NCI-H526 (cell line): ENCODE results near the gene NFIX.

ENCODE experiments used
- DNase-seq, 2 experiments: peaks; one replicate each; lab custom pipeline; 2025; lab: John Stamatoyannopoulos, UW

Gene NFIX

GRCh38 chr19:13073263-13073662 is 78.0 kb downstream of the NFIX start:
- DNase-seq, result no peak

GRCh38 chr19:13074378-13074777 is 79.1 kb downstream of the NFIX start:
- no peak for DNase-seq

GRCh38 chr19:13076320-13076719 is 81.0 kb downstream of the NFIX start:
- no peak for DNase-seq

DNA sequence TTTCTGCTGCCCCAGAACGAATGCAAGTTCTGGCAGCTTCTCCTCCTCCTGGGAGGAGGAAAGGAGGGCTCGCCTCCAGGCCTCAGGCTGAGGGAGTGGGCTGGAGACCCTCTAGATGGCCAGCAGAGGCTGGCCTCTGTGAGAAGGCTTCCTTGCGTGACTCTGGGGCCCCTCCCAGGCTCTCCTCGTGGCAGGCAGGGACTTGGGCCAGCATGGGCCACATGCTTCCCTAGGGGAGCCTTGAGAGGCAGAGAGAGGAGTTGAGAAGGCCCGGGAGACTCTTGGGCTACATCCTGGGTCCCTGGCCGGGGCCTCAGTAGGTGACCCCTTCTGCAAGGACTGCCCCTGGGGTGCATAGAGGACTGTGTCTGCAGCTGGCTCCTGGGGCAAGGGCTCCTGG is 81.5 kb downstream of the NFIX start:
- no peak for DNase-seq

DNA sequence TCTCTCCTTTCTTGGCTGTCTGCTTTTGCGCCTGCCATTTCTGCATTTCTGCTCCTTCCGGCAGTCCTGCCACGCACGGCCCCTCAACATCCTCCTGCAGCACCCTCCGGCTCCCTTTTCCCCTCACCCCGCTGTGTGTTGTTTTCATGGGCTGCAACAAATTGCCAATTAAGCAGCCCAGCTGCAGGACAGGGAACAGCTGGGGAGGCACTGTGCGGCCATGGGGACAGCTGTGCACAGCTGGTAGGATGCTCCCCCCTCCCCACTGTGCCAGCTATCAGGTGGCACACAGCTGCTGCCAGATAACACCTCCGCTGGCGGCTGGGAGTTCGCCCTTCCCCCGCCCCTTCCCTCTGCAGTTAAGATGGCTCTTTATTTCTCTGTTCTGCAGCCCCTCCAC is 82.0 kb downstream of the NFIX start:
- DNase-seq, result no peak

DNA sequence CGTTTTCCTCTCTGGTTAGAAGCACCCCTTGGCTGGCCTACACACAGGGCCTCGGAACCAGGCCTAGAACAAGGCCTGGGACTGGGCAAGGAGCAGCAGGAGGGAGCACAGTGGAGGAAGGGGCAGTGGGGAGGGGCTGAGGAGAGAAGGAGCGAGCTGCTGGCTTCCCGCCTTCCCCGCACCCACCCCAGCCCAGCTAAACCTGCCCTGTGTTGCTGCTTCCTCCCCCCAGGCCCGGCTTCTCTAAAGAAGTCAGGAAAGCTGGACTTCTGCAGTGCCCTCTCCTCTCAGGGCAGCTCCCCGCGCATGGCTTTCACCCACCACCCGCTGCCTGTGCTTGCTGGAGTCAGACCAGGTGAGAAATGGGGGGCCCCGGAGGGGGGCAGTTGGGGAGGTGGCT is 83.1 kb downstream of the NFIX start:
- DNase-seq, result no peak

GRCh38 chr19:13078897-13079541 is 83.7 kb downstream of the NFIX start:
- DNase-seq, result no peak

- no peak for DNase-seq
Observed at GRCh38 chr19:13079542-13079986, 84.3 kb downstream of the NFIX start.

DNA sequence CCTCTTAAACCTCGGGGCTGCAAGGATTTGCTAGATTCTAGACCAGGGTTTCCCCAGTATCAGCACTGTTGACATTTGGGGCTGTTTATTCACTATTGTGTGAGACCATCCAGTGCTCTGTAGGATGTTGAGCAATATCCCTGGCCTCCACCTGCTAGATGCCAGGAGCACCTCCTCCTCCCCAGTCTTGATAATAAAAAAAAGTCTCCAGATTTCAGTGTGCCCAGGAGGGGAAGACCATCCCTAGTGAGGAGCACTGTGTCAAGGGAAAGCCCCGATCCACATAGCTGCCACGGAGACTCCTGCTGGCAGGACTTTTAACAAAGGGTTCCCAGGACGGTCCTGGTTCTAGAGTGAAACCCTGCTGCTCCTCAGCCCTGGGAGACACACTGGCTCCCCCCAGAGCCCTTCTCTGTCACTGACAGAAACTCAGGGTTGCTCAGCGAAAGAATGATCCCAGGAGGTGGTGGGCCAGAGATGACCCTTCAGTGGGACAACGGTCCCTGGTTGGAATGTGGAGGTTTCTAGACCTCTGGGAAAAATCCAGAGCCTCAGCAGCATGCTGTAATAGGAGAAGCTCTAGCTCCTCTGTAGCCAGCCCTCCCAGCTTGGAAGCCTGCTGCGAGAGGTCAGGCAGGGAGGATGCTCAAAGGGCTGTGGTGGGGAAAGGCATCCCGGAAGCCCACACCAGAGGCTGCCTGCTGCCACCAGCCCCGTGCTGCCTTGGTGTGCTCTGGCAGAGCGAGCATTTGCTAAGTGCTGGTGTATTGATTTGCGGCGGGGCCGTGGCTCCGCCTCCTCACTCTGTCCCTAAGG is 87.1 kb downstream of the NFIX start:
- DNase-seq, result peak in 1 of 2 experiments; percentile 17

- no peak for DNase-seq
Observed at GRCh38 chr19:13083008-13083404, 87.7 kb downstream of the NFIX start.

DNA sequence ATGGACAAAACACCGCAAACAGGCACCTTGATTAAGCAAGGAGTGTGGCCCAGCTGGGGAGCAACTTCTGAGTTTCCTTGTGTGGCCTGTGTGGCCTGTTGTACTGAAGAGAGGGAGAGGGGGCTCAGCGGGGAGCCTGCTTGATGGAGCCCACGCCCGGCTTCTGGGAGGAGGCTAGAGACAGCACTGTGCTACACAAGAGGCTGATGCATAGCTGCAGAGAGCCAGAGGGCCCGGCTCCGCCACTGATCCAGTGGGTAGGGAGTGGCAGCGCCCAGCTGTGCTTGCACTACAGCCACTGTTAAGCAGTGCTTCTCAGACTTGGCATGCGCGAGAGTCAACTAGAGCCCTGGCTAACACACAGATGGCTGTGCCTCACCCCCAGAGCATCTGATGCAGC is 88.4 kb downstream of the NFIX start:
- DNase-seq, result no peak

- DNase-seq, result no peak
Observed at GRCh38 chr19:13085666-13086065, 90.4 kb downstream of the NFIX start.

DNA sequence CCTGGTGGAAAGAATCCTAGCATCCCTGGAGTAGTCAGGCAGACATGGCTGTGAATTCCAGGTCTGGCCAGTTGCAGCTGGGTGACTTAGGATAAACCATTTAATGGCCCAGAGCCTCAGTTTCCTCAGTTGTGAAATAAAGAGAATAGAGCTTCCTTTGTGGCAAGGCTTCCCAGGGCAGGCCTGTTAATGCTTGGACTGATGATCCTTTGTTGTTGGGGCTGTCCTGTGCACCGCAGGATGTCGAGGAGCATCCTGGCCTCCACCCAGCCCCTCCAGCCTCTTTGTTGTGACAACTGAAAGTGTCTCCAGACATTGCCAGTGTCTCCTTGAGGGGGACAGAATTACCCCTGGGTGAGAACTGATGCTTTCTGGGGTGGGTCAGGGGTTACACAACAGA is 91.1 kb downstream of the NFIX start:
- DNase-seq, result no peak

- DNase-seq, result no peak
Observed at GRCh38 chr19:13087295-13087694, 92.0 kb downstream of the NFIX start.

DNA sequence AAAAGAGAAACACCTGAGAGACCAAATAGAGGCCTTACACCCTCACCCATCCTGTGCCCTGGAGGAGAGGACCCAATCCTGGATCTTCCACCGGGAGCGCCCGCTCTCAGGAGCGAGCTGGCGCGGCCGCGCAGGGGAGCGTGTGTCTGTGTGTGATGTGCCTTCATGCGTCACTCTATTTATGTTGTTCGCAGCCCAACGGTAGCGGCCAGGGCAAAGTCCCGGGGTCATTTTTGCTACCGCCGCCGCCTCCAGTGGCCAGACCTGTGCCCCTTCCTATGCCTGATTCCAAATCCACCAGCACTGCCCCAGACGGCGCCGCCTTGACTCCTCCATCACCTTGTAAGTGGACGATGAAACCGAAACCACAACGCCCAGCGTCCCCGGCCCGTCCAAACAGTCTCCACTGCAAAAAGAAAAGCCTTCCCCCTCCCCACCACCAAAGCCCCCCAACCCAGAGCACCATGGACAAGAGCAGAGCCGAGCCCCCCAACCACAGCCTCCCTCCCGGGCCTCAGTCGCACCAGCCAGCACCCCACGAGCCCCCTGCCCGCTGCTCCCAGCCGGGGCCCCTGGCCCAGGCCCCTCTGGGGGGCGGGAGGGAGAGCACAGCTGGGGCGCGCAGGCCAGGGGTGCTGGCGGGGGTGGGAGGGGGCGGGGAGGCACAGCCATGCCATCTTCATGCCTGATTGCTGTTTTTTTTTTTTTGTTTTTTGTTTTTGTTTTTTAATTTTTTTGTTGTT is 92.7 kb downstream of the NFIX start:
- DNase-seq, result no peak

- DNase-seq, result no peak
Observed at GRCh38 chr19:13089139-13089856, 94.0 kb downstream of the NFIX start.

DNA sequence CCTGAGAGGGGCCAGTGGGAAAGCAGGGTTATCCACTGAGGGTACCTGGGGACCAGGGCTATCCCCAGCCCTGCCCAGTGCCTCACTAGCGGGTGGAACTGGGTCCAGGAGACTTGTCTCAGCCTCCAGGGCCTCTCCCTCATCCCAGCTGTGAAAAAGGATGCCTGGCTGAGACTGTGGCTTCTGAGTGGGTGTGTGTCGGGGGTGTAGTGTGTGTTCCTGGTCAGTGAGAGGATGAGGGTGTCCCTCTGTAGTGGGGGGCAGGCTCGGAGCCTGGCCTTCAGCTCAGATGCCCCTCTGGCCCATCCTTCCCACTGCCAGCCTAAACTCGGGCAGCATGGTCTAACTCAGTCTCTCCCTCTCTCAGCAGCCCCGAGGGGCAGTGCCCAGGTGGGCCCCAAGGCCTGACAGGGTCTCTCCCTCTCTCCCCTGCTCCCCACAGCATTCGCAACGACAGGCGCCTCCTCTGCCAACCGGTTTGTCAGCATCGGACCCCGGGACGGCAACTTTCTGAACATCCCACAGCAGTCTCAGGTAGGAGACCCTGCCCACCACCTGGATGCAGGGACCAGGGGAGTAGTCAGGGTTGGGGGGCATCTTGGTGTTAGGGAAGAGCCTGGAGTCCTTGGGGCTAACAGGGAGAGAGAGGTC is 94.7 kb downstream of the NFIX start:
- DNase-seq, result no peak

GRCh38 chr19:13090511-13091231 is 95.4 kb downstream of the NFIX start:
- DNase-seq, result no peak

- DNase-seq, result no peak
Observed at GRCh38 chr19:13091400-13092157, 96.3 kb downstream of the NFIX start.

- DNase-seq, result no peak
Observed at GRCh38 chr19:13092158-13092543, 96.9 kb downstream of the NFIX start.
